NCI-H146 treated with DMSO at 0.1 percent for 48 hours (cell line): ENCODE results near the gene IGSF5.
"Not testable (repeated sequence)": the region's sequence is repeated elsewhere in the genome, so short reads cannot be mapped to it uniquely, and the experiment has no call there.

Experiments used
- DNase-seq: peaks from one replicate; lab custom pipeline; 2025; ENCODE audit not compliant: unreplicated experiment; lab: John Stamatoyannopoulos, UW

The IGSF5 gene

DNA sequence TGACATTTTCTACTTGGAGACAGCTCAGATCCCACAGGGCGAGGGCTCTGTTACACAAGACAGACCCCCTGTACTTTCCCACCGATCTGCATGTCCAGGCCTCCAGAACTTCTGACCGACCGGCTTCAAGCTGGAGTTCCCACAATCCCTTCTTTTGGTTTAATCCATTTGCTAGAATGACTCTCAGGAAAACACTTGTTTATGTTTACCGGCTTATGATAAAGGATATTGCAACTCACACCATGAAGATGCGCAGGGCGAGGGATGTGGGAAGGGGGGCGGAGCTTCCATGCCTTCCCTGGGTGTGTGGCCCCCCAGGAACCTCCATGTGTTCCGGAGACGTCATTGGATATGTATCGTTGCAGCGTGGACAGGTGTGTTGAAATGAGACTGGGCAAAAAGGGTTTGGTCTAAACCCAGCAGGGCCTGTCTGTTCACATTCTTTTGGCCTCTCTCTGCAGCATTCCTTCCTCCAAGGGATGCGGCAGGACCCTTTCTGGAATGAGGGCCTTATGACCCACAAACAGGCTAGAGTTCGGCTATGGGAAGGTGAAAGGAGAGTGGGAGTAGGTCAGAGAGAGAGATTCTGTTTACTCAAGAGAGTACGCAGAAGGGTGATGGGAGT is 7.5 kb upstream of the IGSF5 start:
- DNase-seq: no peak

DNA sequence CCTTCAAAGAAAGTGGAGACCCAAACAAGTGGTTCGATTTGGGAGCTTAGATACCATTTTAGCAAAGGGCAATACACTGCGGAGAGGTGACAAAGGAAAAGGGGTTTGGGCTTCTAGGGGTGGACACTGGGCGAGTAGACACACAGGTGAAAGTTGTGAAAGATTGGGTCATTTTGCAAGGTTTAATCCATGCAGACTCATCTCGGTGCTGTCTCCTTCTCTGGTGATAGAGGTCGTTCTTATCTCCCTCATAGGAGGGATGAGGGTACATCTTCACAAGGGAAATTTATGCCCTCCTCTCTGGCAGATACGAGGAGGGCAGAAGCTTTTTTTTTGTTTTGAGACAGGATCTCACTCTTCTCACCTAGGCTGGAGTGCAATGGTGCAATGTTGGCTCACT is 6.4 kb upstream of the IGSF5 start:
- DNase-seq: no peak

DNA sequence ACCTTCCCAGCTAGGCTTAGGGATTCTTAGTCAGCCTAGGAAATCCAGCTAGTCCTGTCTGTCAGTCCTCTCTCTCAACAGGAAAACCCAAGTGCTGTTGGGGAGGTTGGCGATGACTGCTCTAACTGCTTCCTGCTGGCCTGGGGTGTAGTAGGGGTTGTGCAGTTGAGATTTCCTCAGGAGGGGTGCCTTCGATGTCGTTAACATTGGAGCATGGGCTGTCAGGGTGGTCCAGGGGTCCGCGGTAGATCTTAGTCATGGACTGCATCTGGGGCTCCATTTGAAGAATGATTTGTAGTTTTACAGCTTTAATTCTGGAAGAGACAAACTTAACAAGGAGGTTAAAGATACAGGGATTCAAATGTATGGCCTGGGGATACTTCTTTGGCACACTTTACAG is 5.5 kb upstream of the IGSF5 start:
- DNase-seq: not testable (repeated sequence)

GRCh38 chr21:39742561-39742960 is 2.4 kb upstream of the IGSF5 start:
- not testable (repeated sequence) for DNase-seq

DNA sequence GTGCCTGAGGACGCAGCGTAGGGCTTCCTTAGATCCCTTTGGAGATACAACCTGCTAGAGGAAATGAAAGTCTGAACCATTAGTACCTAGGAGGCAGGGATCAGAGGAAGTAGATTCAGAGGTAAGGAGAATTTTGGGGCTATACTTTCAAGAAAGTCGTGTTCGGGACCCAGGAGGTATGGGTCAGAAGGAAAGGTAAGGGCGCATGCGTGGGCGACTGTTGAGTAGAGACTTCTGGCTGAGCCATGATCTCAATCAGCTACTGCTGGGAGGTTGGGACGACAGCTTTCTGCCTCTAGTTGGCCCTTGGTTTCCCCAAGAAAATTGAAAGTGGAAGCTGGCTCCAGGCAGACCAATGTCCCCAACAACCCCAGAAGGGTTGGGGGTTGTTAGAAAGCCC is 349 bp downstream of the IGSF5 start:
- DNase-seq: not testable (repeated sequence)

DNA sequence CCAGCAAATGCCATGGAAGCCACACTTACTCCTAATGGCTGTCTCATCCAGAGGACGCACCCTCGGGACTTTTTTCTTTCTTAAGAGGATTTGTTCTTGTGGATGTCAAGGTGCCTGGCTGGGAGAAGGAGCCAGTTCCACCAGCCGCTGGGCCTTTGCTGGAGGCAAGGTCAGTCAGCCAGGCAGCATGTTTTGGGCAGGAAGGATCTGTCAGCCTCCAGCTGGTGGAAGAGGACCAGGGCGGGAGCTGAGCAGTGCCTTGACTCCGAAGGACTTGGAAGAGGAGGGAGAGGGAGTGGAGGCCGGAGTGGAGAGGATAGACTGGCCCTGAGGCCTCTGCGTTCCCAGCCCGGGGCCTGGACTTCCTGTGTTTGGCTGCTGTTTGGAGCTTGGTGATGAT is 5.7 kb downstream of the IGSF5 start:
- no peak for DNase-seq

- DNase-seq: no peak
Observed at GRCh38 chr21:39754811-39755210, 9.8 kb downstream of the IGSF5 start.

DNA sequence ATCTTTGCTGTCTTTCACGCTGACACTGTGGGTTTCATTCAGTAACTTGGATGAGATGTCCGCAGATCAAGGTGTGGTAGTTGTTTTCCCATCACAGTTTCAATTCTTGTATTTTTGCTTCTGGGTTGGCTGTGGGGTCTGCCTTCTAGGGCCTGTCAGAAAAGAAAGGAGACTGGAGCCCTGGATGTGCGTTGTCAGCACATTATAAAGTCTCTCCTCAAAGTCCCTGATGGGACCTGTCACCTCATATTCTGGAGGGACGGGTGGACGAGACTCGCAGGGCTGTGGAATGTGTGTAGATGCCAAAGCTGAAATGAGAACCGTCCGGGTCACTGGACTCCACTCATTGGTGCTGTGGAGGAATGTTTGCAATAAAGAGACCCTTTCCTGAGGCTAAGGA is 11.3 kb downstream of the IGSF5 start:
- DNase-seq: no peak

DNA sequence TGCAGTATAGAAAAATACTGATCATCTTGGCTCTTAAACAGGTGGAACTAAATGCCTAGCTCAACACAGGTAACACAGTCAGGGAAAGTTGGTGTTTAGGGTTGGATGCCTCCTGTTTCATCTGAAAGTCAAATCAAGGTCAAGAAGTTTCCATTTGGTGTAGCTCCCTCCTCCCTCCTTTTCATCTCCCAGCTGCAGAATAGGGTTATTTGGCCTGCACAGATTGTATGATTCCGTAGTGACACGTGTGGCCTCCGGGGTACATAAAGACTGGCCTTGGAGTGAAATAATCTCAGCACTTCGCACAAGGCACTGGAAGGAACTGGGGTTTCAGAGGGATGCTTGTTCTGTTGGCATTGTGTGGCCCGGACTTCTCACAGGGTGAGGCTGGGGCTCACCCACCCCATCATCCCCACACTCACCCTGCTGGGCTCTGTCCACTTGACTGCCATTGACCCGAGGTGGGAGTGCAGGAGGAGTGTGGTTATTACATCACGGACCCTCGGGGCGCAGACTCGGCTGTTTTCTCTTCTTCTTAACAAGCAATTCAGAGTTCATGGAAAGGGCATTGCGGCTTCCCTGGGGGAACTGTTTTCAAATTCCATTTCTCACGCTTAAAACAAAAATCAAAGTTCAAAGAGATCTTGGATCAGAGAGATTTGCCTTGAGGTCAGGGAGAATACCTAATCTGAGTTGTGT is 18.4 kb downstream of the IGSF5 start:
- no peak for DNase-seq

DNA sequence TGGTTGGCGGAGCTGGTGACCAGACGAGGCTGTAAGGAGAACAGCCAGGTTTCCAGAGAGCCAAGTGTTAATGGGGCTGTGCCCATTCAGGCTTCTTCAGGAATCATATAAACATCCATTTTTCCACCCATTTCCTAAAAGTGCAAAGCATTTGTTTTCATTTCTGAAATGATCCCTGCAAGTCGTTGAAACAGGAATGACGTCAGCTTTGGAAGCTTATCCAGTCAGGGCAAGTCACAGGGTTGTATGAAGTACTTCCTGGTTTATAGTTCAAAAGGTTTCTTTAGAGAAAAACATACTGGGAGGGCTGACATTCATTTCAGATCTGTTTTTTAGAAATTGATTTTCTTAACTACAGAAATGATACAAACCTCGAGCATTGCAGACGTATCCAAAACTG is 29.2 kb downstream of the IGSF5 start:
- no peak for DNase-seq

GRCh38 chr21:39775816-39776215 is 30.8 kb downstream of the IGSF5 start:
- no peak for DNase-seq

- DNase-seq: no peak
Observed at GRCh38 chr21:39776589-39776988, 31.6 kb downstream of the IGSF5 start.

- no peak for DNase-seq
Observed at GRCh38 chr21:39781331-39781730, 36.3 kb downstream of the IGSF5 start.

DNA sequence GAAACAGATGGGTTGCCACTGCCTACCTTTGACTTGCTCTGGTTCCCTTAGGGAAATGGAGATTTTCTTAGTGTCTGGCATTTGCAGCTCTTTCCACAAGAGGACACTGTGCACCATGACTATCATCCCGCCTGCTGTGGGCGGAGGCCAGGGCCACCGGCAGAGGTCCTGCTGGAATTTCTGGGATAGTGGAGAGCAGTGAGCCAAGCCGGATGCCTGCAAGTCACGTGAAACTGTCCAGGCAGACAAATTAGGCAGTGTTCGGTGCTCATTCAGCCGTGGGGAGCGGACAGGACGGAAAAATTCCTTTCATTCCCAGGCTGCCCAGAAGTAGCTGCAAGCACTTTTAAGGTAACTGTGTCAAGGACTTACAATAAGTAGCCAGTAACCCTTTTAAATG is 43.4 kb downstream of the IGSF5 start:
- peak; percentile 81 for DNase-seq

DNA sequence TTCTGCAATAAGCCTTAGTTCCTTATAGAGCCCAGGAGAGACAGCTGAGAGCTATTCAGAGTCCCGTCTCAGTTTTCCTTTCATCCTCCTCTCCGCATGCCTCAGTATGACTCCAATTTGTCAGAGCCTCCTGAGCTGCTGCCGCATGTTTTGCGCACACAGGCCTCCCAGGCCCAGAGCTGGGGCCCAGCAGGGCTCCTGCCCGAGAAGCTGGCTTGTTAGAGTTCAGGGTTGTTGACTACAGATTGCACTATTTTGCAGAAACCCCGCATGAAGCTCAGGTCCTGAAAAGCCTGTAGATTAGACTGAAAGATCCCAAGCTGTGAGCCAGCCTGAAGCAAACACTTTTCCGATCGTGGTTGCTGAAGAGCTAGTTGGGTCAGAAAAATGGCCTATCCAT is 51.5 kb downstream of the IGSF5 start:
- no peak for DNase-seq

DNA sequence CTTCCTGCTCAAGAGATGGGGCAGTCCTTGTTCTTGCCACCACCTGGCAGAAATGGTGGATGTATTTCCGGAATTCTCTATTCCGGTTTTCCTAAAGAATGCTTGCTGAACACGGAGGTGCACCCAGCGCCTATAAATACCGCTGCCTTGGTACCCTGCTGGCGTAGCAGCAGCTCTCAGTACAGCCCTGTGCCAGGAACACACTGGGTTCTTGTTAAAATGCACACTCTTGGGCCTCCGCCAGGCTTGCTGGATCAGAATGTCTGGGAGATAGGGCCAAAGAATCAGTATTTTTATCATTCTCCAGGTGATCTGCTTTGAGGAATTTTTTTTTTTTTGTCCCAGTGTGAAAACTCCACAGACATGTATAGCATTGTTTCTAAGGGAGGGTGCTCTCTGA is 54.2 kb downstream of the IGSF5 start:
- no peak for DNase-seq

- no peak for DNase-seq
Observed at GRCh38 chr21:39800311-39800710, 55.3 kb downstream of the IGSF5 start.

DNA sequence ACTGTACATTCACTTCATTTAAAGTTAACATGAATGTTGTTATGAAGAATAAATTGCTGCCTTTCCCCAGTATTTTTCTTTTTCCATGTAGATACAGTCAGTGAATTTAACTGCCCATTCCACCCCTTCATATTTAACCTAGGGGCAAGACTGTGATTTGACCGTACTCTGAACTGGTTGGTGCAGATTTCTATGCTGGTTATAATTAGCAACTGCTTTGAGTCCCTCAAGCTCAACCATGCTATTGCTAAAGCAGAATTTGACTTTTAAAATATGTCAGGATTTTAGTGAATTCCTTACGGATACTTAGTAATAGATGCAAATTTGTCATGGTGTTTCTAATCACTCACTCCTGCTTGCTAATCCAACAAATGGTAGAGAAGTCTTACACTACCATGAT is 57.2 kb downstream of the IGSF5 start:
- no peak for DNase-seq

DNA sequence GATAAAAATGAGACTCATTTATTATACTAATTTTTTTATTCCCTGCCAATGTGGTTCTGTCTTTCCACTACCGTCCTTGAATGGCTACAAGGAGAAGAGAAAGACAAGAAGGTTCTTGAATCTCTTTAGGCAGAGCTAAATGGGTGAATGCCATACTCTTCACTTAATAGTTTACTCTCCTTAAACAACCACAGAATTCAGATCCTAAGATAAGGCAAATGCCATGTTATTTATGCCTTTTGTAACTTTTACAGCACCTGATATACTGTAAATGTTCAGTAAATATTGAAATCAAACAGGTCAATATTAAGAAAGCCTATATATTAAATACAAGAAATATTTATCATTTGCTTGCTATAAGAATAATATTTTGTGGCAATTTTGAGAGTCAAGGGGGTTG is 58.4 kb downstream of the IGSF5 start:
- no peak for DNase-seq

DNA sequence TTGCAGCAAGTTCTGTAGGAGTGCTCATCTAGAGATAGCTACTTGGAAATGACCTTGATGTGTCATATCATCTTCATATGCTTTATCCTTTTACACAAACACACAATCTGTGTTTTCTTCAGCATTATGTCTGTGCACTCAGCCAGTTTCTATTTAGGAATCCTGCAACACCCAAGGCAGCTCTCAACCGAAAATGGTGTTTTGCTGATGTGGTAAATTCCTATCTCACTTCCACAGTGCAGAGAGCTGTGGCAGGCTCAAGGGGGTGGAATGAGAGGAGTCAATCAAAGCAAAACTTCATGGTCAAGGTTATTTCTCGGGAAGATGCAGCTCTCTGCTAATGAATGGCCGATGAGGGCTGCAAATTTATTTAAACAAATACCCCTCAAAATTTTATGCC is 59.3 kb downstream of the IGSF5 start:
- DNase-seq: no peak

DNA sequence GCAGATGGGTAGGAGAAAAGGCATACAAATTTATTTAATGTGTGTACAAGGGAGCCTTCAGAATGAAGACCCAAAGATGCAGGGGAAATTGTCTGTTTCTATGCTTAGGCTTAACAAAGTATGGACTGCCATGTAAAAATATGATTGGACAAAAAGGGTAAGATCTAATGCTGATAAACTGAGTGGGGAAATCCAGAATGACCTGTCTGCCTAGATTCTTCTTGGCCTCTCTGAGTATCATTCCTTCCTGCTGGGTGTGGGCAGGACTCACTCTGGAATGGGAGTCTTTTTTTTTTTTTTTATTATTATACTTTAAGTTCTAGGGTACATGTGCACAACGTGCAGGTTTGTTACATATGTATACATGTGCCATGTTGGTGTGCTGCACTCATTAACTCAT is 61.0 kb downstream of the IGSF5 start:
- DNase-seq: no peak

GRCh38 chr21:39807738-39808137 is 62.8 kb downstream of the IGSF5 start:
- DNase-seq: peak; percentile 52

GRCh38 chr21:39809936-39810335 is 65.0 kb downstream of the IGSF5 start:
- DNase-seq: no peak
